Mucosa of stomach (tissue), 1 donor: ENCODE results near the gene CNNM2.
"Not testable (repeated sequence)": the region's sequence is repeated elsewhere in the genome, so short reads cannot be mapped to it uniquely, and the experiment has no call there.

Experiments used
- H3K27me3 ChIP-seq: one replicate; pipeline ENCODE4 v1.7.0; 2013; ENCODE audit warnings: mild to moderate bottlenecking, low read length; ENCODE audit not compliant: control insufficient read depth, insufficient read depth
- H3K36me3 ChIP-seq: one replicate; pipeline ENCODE4 v1.7.0; 2013; ENCODE audit warnings: low read length; ENCODE audit not compliant: control insufficient read depth, insufficient read depth
- H3K4me1 ChIP-seq: one replicate; pipeline ENCODE4 v1.7.0; 2013; ENCODE audit warnings: mild to moderate bottlenecking, low read length; ENCODE audit not compliant: control insufficient read depth, insufficient read depth
- H3K4me3 ChIP-seq: one replicate; pipeline ENCODE4 v1.7.0; 2013; ENCODE audit warnings: low read length
- H3K9ac ChIP-seq: one replicate; pipeline ENCODE4 v1.7.0; 2013; ENCODE audit warnings: mild to moderate bottlenecking, low read length, moderate library complexity
- H3K9me3 ChIP-seq: one replicate; pipeline ENCODE4 v1.7.0; 2013; ENCODE audit warnings: mild to moderate bottlenecking, low read length, moderate library complexity; ENCODE audit not compliant: control insufficient read depth
- donor health status: Pancreatic carcinoma.

The CNNM2 gene

GRCh38 chr10:102904346-102904745 is 13.7 kb upstream of the CNNM2 start:
- H3K9ac ChIP-seq: no peak overlapping the region
- H3K36me3 ChIP-seq: no peaks in the 10 kb centered on the region
- no peaks in the 10 kb centered on the region for H3K4me1 ChIP-seq
- no peak overlapping the region for H3K4me3 ChIP-seq
- H3K27me3 ChIP-seq: no peaks in the 10 kb centered on the region
- no peaks in the 10 kb centered on the region for H3K9me3 ChIP-seq

DNA sequence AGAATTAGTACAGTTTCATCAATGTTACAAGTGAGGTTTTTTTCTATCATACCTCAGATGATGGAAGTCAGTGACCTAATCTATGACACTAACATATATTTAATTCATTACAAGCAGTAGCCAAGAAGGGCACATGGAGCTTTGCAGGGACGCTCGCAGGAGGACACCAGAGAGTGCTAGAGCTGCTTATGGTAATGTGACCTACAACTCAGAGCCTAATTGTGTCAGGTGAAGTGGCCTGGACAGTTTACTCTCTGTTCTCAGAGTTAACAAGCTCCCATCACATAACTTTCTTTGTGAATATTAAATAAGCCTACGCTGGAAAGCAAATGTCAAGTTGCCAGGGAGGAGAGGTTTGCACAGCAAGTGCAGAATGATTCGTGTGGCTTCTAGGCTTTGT is 11.6 kb upstream of the CNNM2 start:
- no peak overlapping the region for H3K9ac ChIP-seq
- H3K36me3 ChIP-seq: no peaks in the 10 kb centered on the region
- no peaks in the 10 kb centered on the region for H3K4me1 ChIP-seq
- H3K27me3 ChIP-seq: no peaks in the 10 kb centered on the region
- H3K4me3 ChIP-seq: no peak overlapping the region
- no peaks in the 10 kb centered on the region for H3K9me3 ChIP-seq

DNA sequence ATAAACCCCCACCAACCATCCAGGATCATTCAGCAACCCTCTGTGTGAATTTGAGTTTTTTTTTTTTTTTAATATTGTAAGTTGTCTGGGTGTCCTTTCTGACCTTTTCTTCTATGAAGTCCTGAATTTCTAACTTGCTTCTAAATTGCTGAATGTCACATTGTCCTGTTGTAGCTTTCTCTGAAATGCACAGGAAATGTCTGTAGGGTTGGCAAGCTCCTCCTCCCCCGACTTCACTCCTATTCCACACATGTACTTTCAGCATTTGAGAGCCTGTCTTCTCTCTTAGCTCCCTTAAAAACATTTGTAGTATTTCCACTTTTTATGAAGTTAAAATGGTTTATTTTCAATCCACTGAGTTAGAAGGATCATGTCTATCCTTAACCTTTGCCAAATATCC is 3.3 kb upstream of the CNNM2 start:
- no peaks in the 10 kb centered on the region for H3K27me3 ChIP-seq
- H3K9ac ChIP-seq: no peak overlapping the region
- H3K4me3 ChIP-seq: no peak overlapping the region
- H3K9me3 ChIP-seq: no peaks in the 10 kb centered on the region
- H3K36me3 ChIP-seq: no peaks in the 10 kb centered on the region
- peaks cover 6% of the 10 kb centered on the region for H3K4me1 ChIP-seq

DNA sequence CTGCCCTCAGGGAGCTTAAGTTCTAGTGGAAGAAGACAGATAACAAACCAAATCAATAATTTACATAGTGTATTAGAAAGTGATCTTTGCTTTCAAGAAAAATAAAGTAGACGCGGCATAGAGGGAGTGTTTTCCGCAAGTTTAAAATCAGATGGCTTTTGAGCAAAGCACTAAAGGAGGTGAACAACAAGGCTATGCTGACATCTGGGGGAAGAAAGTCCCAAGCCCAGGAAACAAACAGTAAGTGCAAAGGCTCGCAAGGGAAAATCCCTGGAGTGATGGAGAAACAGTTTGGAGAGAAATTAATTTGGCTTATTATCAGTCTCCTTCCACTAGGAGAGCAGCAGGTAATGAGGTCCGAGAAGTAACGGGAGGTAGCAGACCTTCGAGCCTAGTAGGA is 1.9 kb upstream of the CNNM2 start:
- H3K4me1 ChIP-seq: peaks cover 20% of the 10 kb centered on the region
- no peaks in the 10 kb centered on the region for H3K9me3 ChIP-seq
- no peaks in the 10 kb centered on the region for H3K36me3 ChIP-seq
- H3K27me3 ChIP-seq: no peaks in the 10 kb centered on the region
- H3K9ac ChIP-seq: no peak overlapping the region
- no peak overlapping the region for H3K4me3 ChIP-seq

DNA sequence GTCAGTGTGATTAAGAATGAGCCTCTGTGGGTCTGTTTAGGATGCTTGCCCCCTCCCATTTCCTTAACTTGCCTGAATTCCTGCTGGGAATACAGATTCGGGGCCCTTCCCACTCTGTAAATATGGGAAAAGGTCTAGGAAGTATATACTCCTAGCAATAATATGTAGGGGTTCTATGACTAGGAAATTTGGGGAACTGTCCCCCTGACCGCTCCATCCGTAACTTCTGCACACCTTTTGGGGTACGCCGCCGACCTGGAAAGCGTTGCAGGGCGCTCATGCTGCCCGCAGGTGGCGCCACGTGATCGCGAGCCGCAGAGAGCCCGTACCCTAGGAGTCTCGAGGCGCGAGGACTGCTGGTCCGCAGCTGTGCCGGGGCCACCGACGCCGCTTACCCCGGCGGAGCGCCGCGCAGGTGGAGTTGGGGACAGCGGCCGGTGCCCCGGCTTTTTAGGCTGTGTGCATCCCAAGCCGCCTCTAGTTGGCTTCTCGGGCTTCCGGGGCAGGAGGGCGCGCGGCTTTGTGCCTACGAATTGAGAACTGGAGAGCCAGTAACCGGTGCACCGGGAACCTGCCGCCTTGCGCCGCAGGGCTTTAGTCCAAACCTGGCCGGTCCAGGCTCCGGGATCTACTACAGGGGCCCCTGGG is 656 bp upstream of the CNNM2 start:
- no peaks in the 10 kb centered on the region for H3K36me3 ChIP-seq
- no peaks in the 10 kb centered on the region for H3K27me3 ChIP-seq
- peak overlapping the region; percentile 69 for H3K9ac ChIP-seq
- peaks cover 21% of the 10 kb centered on the region for H3K4me1 ChIP-seq
- peak overlapping the region; percentile 85 for H3K4me3 ChIP-seq
- no peaks in the 10 kb centered on the region for H3K9me3 ChIP-seq

DNA sequence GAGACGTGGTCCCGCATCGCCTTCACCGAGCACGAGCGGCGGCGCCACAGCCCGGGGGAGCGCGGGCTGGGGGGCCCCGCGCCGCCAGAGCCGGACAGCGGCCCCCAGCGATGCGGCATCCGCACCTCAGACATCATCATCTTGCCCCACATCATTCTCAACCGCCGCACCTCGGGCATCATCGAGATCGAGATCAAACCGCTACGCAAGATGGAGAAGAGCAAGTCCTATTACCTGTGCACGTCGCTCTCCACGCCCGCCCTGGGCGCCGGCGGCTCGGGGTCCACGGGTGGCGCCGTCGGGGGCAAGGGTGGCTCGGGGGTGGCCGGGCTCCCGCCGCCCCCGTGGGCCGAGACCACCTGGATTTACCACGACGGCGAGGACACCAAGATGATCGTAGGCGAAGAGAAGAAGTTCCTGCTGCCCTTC is 737 bp downstream of the CNNM2 start:
- no peaks in the 10 kb centered on the region for H3K9me3 ChIP-seq
- peak overlapping the region; percentile 69 for H3K9ac ChIP-seq
- peaks cover 27% of the 10 kb centered on the region for H3K4me1 ChIP-seq
- peak overlapping the region; percentile 85 for H3K4me3 ChIP-seq
- no peaks in the 10 kb centered on the region for H3K27me3 ChIP-seq
- no peaks in the 10 kb centered on the region for H3K36me3 ChIP-seq

DNA sequence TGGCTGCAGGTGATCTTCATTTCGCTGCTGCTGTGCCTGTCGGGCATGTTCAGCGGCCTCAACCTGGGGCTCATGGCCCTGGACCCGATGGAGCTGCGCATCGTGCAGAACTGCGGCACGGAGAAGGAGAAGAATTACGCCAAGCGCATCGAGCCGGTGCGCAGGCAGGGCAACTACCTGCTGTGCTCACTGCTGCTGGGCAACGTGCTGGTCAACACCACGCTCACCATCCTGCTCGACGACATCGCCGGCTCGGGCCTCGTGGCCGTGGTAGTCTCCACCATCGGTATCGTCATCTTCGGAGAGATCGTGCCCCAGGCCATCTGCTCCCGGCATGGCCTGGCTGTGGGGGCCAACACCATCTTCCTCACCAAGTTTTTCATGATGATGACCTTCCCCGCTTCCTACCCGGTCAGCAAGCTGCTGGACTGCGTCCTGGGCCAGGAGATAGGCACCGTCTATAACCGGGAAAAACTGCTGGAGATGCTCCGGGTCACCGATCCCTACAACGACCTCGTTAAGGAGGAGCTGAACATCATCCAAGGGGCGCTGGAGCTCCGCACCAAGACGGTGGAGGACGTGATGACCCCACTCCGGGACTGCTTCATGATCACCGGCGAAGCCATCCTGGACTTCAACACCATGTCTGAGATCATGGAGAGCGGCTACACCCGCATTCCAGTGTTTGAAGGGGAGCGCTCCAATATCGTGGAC is 1.3 kb downstream of the CNNM2 start:
- H3K4me1 ChIP-seq: peaks cover 27% of the 10 kb centered on the region
- H3K9me3 ChIP-seq: no peaks in the 10 kb centered on the region
- H3K36me3 ChIP-seq: no peaks in the 10 kb centered on the region
- no peaks in the 10 kb centered on the region for H3K27me3 ChIP-seq
- peak overlapping the region; percentile 85 for H3K4me3 ChIP-seq
- H3K9ac ChIP-seq: peak overlapping the region; percentile 69

DNA sequence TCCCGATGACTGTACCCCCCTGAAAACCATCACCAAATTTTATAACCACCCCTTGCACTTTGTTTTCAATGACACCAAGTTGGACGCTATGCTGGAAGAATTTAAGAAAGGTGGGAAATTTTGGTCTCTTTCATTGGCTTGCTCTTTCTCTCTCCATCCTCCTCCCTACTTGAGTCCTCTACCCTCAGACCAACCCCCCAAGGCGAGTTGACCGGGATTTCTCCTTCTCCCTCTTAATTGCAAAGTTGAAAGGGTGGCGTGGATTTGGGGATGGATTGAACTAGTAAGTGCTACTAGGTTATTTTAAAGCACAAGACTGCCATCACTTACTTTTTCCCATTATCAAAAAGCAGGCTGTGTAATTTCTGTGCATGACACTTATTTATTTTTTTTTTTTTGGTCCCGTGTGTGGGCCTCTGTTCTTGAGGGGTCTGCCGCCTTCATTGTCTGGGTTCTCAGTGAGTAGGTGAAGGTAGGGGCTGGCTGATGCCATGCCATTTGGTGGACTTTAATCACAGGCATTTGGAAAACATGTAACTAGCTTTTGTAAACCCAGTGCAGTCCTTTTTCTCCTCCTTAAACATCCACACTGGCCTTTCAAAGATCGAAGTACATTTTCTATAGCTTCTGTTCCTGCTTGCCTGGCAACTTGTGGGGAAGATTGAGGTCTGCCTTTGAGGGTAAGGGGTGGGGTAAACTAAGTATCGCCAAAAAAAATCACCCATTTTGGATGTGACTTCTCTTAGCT is 2.1 kb downstream of the CNNM2 start:
- no peaks in the 10 kb centered on the region for H3K27me3 ChIP-seq
- no peaks in the 10 kb centered on the region for H3K9me3 ChIP-seq
- peaks cover 27% of the 10 kb centered on the region for H3K4me1 ChIP-seq
- no peak overlapping the region for H3K9ac ChIP-seq
- peak overlapping the region; percentile 85 for H3K4me3 ChIP-seq
- no peaks in the 10 kb centered on the region for H3K36me3 ChIP-seq

GRCh38 chr10:102923601-102924000 is 5.5 kb downstream of the CNNM2 start:
- H3K9me3 ChIP-seq: no peaks in the 10 kb centered on the region
- H3K36me3 ChIP-seq: no peaks in the 10 kb centered on the region
- no peak overlapping the region for H3K4me3 ChIP-seq
- H3K4me1 ChIP-seq: peaks cover 27% of the 10 kb centered on the region
- H3K27me3 ChIP-seq: no peaks in the 10 kb centered on the region
- no peak overlapping the region for H3K9ac ChIP-seq

DNA sequence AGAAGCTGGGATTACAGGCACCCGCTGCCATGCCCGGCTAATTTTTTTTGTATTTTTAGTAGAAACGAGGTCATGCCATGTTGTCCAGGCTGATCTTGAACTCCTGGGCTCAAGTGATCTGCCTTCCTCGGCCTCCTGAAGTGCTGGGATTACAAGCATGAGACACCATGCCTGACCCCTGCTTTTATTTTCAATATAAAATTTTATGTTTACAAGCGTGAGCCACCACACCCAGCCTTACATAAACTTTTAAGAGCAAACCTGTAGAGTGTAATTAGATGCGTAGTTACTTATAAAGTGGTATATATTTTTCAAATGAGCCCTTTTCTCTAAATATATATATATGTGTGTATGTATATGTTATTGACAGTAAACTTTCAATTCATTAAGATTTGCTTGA is 8.7 kb downstream of the CNNM2 start:
- no peak overlapping the region for H3K4me3 ChIP-seq
- peaks cover 6% of the 10 kb centered on the region for H3K4me1 ChIP-seq
- H3K9me3 ChIP-seq: no peaks in the 10 kb centered on the region
- no peak overlapping the region for H3K9ac ChIP-seq
- no peaks in the 10 kb centered on the region for H3K36me3 ChIP-seq
- no peaks in the 10 kb centered on the region for H3K27me3 ChIP-seq

DNA sequence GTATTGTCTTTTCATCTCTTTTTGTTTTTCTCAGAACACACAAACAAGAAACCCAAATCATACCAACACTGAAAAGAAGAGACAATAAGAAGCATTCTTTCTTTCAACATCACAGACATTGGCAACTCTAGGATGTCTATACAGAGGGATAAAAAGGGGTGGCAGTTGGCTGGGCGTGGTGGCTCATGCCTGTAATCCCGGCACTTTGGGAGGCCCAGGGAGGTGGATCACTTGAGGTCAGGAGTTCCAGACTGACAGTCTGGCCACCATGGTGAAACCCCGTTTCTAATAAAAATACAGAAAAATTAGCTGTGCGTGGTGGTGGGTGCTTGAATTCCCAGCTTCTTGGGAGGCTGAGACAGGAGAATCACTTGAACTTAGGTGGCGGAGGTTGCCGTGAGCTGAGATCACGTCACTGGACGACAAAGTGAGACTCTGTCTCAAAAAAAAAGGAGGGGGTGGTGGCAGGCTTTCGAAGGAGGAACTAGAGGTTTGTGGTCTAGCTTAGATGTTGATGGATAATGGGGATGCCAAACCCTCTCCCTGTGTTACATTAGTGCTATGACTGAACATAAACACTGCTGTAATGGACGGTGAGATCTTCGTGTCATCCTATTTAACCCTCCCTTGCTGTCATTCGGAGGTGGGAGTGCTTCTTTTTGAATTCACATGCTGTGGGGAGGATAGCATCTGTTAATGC is 9.4 kb downstream of the CNNM2 start:
- H3K9ac ChIP-seq: no peak overlapping the region
- no peak overlapping the region for H3K4me3 ChIP-seq
- peaks cover 6% of the 10 kb centered on the region for H3K4me1 ChIP-seq
- no peaks in the 10 kb centered on the region for H3K36me3 ChIP-seq
- H3K9me3 ChIP-seq: no peaks in the 10 kb centered on the region
- no peaks in the 10 kb centered on the region for H3K27me3 ChIP-seq

GRCh38 chr10:102928442-102928841 is 10.3 kb downstream of the CNNM2 start:
- not testable (repeated sequence) for H3K9ac ChIP-seq, H3K4me3 ChIP-seq

More at GRCh38 chr10:102928442-102928841, 10.3 kb downstream of the CNNM2 start:
- not testable (repeated sequence) for H3K9me3 ChIP-seq, H3K4me1 ChIP-seq, H3K27me3 ChIP-seq, H3K36me3 ChIP-seq
